NB4 (cell line): Measurements from ENCODE around the gene UNC5CL.

ENCODE experiments used
- DNase-seq: peaks from one replicate; pipeline ENCODE4 v3.0.0; 2010; ENCODE audit warnings: low read depth
- H3K4me3 ChIP-seq: one replicate; pipeline ENCODE4 v1.5.1; 2011; ENCODE audit warnings: mild to moderate bottlenecking, low read depth, low read length, moderate library complexity
- MYC ChIP-seq: IDR thresholded peaks from 2 replicates; pipeline ENCODE4 v1.6.1; 2011; ENCODE audit warnings: low read depth, low read length
- POLR2A ChIP-seq: IDR thresholded peaks from 2 replicates; pipeline ENCODE4 v1.6.1; 2011; ENCODE audit warnings: mild to moderate bottlenecking; ENCODE audit not compliant: insufficient read length; ENCODE audit errors: extremely low read depth
- TF ChIP-seq, protein P1 (sequence below): IDR thresholded peaks from one replicate; pipeline ENCODE4 v1.5.1; 2012; ENCODE audit warnings: low read depth, low read length
- TF ChIP-seq, protein P2 (sequence below): IDR thresholded peaks from 2 replicates; pipeline ENCODE4 v1.6.1; 2011; ENCODE audit warnings: low read depth, low read length

The UNC5CL gene

DNA sequence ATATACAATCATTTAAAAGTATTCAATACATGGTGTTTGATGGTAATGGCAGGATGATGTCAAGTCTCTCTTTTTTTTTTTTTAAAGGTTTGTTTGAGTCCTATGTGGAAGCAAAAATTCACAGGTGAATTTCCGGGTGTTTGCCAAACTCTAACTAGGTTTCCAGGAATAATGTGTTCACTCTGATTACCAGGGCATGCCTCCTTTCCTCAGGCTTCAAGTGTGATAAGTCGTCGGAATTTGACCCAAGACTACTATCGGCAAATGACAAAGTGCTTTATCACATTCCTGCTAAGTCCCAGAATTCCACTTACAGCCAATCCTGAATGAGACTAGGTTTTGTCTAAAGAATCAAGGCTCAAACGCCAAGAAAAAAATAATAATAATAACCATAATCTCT, 25.8 kb upstream of the UNC5CL start:
- no peak overlapping the region for H3K4me3 ChIP-seq
- TF ChIP-seq, protein P1, sequence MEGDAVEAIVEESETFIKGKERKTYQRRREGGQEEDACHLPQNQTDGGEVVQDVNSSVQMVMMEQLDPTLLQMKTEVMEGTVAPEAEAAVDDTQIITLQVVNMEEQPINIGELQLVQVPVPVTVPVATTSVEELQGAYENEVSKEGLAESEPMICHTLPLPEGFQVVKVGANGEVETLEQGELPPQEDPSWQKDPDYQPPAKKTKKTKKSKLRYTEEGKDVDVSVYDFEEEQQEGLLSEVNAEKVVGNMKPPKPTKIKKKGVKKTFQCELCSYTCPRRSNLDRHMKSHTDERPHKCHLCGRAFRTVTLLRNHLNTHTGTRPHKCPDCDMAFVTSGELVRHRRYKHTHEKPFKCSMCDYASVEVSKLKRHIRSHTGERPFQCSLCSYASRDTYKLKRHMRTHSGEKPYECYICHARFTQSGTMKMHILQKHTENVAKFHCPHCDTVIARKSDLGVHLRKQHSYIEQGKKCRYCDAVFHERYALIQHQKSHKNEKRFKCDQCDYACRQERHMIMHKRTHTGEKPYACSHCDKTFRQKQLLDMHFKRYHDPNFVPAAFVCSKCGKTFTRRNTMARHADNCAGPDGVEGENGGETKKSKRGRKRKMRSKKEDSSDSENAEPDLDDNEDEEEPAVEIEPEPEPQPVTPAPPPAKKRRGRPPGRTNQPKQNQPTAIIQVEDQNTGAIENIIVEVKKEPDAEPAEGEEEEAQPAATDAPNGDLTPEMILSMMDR: no peak
- TF ChIP-seq, protein P2, sequence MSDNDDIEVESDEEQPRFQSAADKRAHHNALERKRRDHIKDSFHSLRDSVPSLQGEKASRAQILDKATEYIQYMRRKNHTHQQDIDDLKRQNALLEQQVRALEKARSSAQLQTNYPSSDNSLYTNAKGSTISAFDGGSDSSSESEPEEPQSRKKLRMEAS: no peak
- no peak for DNase-seq

DNA sequence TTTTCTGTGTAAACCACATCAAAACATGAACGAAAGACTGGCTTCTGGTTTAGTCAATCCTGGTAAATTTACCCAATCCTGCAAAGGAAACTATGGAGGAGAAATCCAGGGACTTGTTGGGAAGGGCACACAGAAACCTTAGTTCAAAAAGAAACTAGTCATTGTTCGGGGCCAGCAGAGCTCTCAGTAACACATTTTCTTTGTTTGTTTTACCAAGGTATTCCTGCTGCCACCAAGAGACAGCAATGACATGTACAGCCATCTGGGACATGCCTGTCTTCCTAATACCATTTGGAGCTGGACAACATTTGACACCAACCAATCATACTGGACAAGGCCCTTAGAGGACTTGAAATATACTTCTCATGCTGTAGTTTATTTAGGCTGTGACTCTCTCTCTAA, 24.9 kb upstream of the UNC5CL start:
- no peak overlapping the region for H3K4me3 ChIP-seq
- no peak for DNase-seq
- TF ChIP-seq, protein P2: no peak
- no peak for TF ChIP-seq MYC
- TF ChIP-seq, protein P1: no peak
- TF ChIP-seq POLR2A: no peak

DNA sequence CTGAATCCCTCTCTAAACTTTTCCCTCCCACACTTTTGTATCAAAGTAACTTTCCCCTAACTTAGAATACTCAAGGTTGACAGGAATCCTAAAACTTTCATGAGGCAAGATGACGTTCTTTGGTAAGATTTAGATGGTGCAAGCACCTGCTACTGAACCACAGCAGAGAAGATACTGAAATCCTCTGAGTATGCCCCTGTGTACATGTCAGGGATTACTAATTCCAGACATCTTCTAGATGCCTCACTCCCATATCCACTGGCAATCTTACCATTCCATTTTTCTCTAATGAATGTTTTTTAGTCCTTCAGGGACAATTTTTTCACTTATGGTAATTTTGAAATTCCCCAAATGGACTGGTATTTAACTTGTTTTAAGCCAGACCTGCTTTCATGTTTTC, 23.0 kb upstream of the UNC5CL start:
- DNase-seq: no peak
- no peak overlapping the region for H3K4me3 ChIP-seq
- TF ChIP-seq POLR2A: no peak
- TF ChIP-seq, protein P1: no peak
- TF ChIP-seq, protein P2: no peak
- no peak for TF ChIP-seq MYC

DNA sequence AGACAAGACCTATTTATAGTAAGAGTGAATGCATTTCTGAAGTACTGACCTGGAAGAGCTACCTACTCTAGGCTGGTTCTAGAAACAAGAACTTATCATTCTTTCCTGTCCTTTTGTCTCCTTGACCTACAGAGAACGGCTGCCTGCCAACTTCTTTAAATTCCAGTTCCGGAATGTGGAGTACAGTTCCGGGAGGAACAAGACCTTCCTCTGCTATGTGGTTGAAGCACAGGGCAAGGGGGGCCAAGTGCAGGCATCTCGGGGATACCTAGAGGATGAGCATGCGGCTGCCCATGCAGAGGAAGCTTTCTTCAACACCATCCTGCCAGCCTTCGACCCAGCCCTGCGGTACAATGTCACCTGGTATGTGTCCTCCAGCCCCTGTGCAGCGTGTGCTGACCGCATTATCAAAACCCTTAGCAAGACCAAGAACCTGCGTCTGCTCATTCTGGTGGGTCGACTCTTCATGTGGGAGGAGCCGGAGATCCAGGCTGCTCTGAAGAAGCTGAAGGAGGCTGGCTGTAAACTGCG, 22.2 kb upstream of the UNC5CL start:
- H3K4me3 ChIP-seq: no peak overlapping the region
- DNase-seq: no peak
- TF ChIP-seq, protein P1: no peak
- TF ChIP-seq, protein P2: no peak
- TF ChIP-seq MYC (no peak), POLR2A (no peak)

DNA sequence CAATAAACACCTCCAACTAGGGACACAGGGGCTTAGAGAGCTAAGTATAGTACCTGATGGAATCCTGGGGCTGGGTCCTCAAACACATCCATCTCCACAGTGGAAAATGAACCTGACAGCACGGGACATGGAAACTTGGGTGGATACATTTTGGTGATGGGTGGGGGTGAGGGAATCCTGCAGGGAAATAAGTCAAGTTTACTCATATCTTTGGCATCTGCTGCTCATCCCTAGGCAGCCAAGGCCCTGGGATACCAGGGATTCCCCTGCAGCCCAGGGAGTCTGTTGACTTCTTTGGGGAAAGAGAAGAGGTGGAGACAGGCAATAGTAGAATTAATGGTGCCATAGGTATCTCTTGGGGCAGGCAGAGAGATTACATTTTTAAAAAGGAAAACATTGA, 20.5 kb upstream of the UNC5CL start:
- TF ChIP-seq MYC (no peak), POLR2A (no peak)
- TF ChIP-seq, protein P1: no peak
- TF ChIP-seq, protein P2: no peak
- no peak overlapping the region for H3K4me3 ChIP-seq
- DNase-seq: no peak

DNA sequence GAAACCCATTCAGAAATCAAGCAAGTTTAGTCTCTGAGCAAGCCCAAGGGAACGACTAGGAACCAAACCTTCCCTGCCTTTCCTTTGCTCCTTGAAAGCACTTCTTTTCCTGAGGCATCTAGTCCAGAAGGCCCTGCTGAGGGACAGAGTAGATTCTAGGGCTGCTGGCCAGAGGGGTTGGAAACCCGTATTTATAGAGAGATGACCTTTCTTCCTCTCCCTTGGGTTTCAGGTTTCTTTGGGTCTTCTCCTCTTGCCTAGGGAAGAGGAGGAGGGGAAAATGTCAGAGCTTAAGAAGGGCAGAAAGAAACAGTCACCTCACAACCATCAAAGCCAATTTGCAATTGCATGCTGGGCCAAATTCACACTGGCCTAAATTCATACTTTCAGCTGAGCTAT, 19.8 kb upstream of the UNC5CL start:
- DNase-seq: no peak
- no peak overlapping the region for H3K4me3 ChIP-seq
- TF ChIP-seq MYC (no peak), POLR2A (no peak)
- TF ChIP-seq, protein P1: no peak
- TF ChIP-seq, protein P2: no peak
